NCI-H187 treated with DMSO at 0.1 percent for 48 hours (cell line): ENCODE measurements around the gene CCNQ.
"Not testable (repeated sequence)": the region's sequence is repeated elsewhere in the genome, so short reads cannot be mapped to it uniquely, and the experiment has no call there.

ENCODE experiments used
- DNase-seq: peaks from one replicate; lab custom pipeline; 2025; lab: John Stamatoyannopoulos, UW

CCNQ gene

GRCh38 chrX:153623310-153624029 is 24.5 kb upstream of the CCNQ start:
- DNase-seq: no peak

GRCh38 chrX:153622661-153623309 is 23.8 kb upstream of the CCNQ start:
- DNase-seq: no peak

GRCh38 chrX:153621949-153622598 is 23.1 kb upstream of the CCNQ start:
- no peak for DNase-seq

GRCh38 chrX:153620576-153620975 is 21.6 kb upstream of the CCNQ start:
- no peak for DNase-seq

GRCh38 chrX:153614818-153615217 is 15.9 kb upstream of the CCNQ start:
- no peak for DNase-seq

GRCh38 chrX:153612413-153612812 is 13.5 kb upstream of the CCNQ start:
- no peak for DNase-seq

- DNase-seq: no peak
Observed at GRCh38 chrX:153611298-153612095, 12.6 kb upstream of the CCNQ start.

- DNase-seq: no peak
Observed at GRCh38 chrX:153610836-153611213, 11.9 kb upstream of the CCNQ start.

- DNase-seq: no peak
Observed at GRCh38 chrX:153609917-153610835, 11.2 kb upstream of the CCNQ start.

GRCh38 chrX:153608806-153609205 is 9.9 kb upstream of the CCNQ start:
- no peak for DNase-seq

- DNase-seq: no peak
Observed at GRCh38 chrX:153608376-153608775, 9.4 kb upstream of the CCNQ start.

GRCh38 chrX:153606503-153606902 is 7.6 kb upstream of the CCNQ start:
- DNase-seq: no peak

- not testable (repeated sequence) for DNase-seq
Observed at GRCh38 chrX:153604666-153605380, 5.9 kb upstream of the CCNQ start.

- DNase-seq: no peak
Observed at GRCh38 chrX:153603131-153603656, 4.3 kb upstream of the CCNQ start.

GRCh38 chrX:153602601-153603000 is 3.7 kb upstream of the CCNQ start:
- DNase-seq: no peak

- DNase-seq: no peak
Observed at GRCh38 chrX:153601511-153602110, 2.7 kb upstream of the CCNQ start.

- DNase-seq: no peak
Observed at GRCh38 chrX:153600921-153601320, 2.0 kb upstream of the CCNQ start.

GRCh38 chrX:153600032-153600373 is 1.1 kb upstream of the CCNQ start:
- DNase-seq: no peak

GRCh38 chrX:153599192-153600031 is 473 bp upstream of the CCNQ start:
- no peak for DNase-seq
